ENCODE measurements around the gene TPSB2.
"Not testable (repeated sequence)": the region's sequence is repeated elsewhere in the genome, so short reads cannot be mapped to it uniquely, and the experiment has no call there.

TPSB2 gene

GRCh38 chr16:1269418-1269817 lies 39.4 kb upstream of the TPSB2 start:
- not testable (repeated sequence) for DNase-seq; H3K18ac ChIP-seq (ENCODE audit: low read depth in 1 of 2, low read length in 2 of 2); H4K8ac ChIP-seq (ENCODE audit: low read length); H2BK15ac ChIP-seq (ENCODE audit: low read depth, poor library complexity, severe bottlenecking); H3K9me3 ChIP-seq (ENCODE audit: control insufficient read depth, low read length); H3K79me1 ChIP-seq (replicated peaks; ENCODE audit: low read length, poor library complexity, severe bottlenecking); H3K4me2 ChIP-seq (ENCODE audit: low read length, poor library complexity, severe bottlenecking); H3K27ac ChIP-seq (ENCODE audit: low read length, poor library complexity, severe bottlenecking); H3K4ac ChIP-seq (ENCODE audit: low read depth in 1 of 2, low read length in 2 of 2); H3K4me3 ChIP-seq (ENCODE audit: insufficient read depth in 1 of 2, low read depth in 1 of 2, low read length in 2 of 2); H3K9ac ChIP-seq (ENCODE audit: low read length); H2AFZ ChIP-seq (ENCODE audit: low read depth, low read length); H2BK120ac ChIP-seq (ENCODE audit: low read depth, low read length); H4K91ac ChIP-seq (ENCODE audit: low read length); H2BK5ac ChIP-seq (ENCODE audit: low read depth, low read length, poor library complexity, severe bottlenecking); H3K23ac ChIP-seq (ENCODE audit: low read length in 2 of 2); H2AK5ac ChIP-seq (ENCODE audit: low read length, severe bottlenecking); H3K36me3 ChIP-seq (ENCODE audit: control insufficient read depth in 1 of 2, insufficient read depth in 2 of 2, low read depth in 1 of 2, low read length in 2 of 2); H3K14ac ChIP-seq (ENCODE audit: low read length in 2 of 2); H2BK12ac ChIP-seq (ENCODE audit: low read length in 2 of 2)
- WGBS, result 85% methylated on average over 7 of the region's 7 CpGs
- Histone ChIP-seq H3K27me3 (ENCODE audit: control insufficient read depth in 1 of 2, insufficient read depth in 1 of 2, low read length in 2 of 2) (peaks cover 0 to 44% of the 10 kb centered on the region in 2 experiments), H3K4me1 (ENCODE audit: control insufficient read depth, insufficient read depth, low read depth, low read length) (peaks cover 14% of the 10 kb centered on the region)

GRCh38 chr16:1265826-1266225 lies 35.8 kb upstream of the TPSB2 start:
- H3K4me3 ChIP-seq (ENCODE audit: insufficient read depth in 1 of 2, low read depth in 1 of 2, low read length in 2 of 2), result no peak overlapping the region
- no peaks in the 10 kb centered on the region for H3K36me3 ChIP-seq (ENCODE audit: control insufficient read depth in 1 of 2, insufficient read depth in 2 of 2, low read depth in 1 of 2, low read length in 2 of 2)
- peaks cover 2% of the 10 kb centered on the region for H3K4me1 ChIP-seq (ENCODE audit: control insufficient read depth, insufficient read depth, low read depth, low read length)

GRCh38 chr16:1265090-1265630 lies 35.2 kb upstream of the TPSB2 start:
- no peaks in the 10 kb centered on the region for H3K79me1 ChIP-seq (replicated peaks; ENCODE audit: low read length, poor library complexity, severe bottlenecking)
- H3K4me2 ChIP-seq (ENCODE audit: low read length, poor library complexity, severe bottlenecking), result no peak overlapping the region
- no peak overlapping the region for H2AK5ac ChIP-seq (ENCODE audit: low read length, severe bottlenecking)
- no peak overlapping the region for H3K14ac ChIP-seq (ENCODE audit: low read length in 2 of 2)
- WGBS, result 89% methylated on average over 13 of the region's 13 CpGs
- H2BK5ac ChIP-seq (ENCODE audit: low read depth, low read length, poor library complexity, severe bottlenecking), result no peak overlapping the region
- H3K4me3 ChIP-seq (ENCODE audit: insufficient read depth in 1 of 2, low read depth in 1 of 2, low read length in 2 of 2), result no peak overlapping the region
- H3K4ac ChIP-seq (ENCODE audit: low read depth in 1 of 2, low read length in 2 of 2), result no peak overlapping the region
- no peaks in the 10 kb centered on the region for H3K36me3 ChIP-seq (ENCODE audit: control insufficient read depth in 1 of 2, insufficient read depth in 2 of 2, low read depth in 1 of 2, low read length in 2 of 2)
- H3K27me3 ChIP-seq (ENCODE audit: control insufficient read depth in 1 of 2, insufficient read depth in 1 of 2, low read length in 2 of 2), result peaks cover 15 to 48% of the 10 kb centered on the region in 2 experiments
- no peak overlapping the region for H2BK120ac ChIP-seq (ENCODE audit: low read depth, low read length)
- no peak overlapping the region for H2BK15ac ChIP-seq (ENCODE audit: low read depth, poor library complexity, severe bottlenecking)
- no peak overlapping the region for H4K91ac ChIP-seq (ENCODE audit: low read length)
- no peak for DNase-seq
- H3K23ac ChIP-seq (ENCODE audit: low read length in 2 of 2), result no peak overlapping the region
- no peak overlapping the region for H3K27ac ChIP-seq (ENCODE audit: low read length, poor library complexity, severe bottlenecking)
- H3K4me1 ChIP-seq (ENCODE audit: control insufficient read depth, insufficient read depth, low read depth, low read length), result peaks cover 2% of the 10 kb centered on the region
- no peaks in the 10 kb centered on the region for H3K9me3 ChIP-seq (ENCODE audit: control insufficient read depth, low read length)
- H2AFZ ChIP-seq (ENCODE audit: low read depth, low read length), result no peak overlapping the region
- H3K9ac ChIP-seq (ENCODE audit: low read length), result no peak overlapping the region
- no peak overlapping the region for H2BK12ac ChIP-seq (ENCODE audit: low read length in 2 of 2)
- H3K18ac ChIP-seq (ENCODE audit: low read depth in 1 of 2, low read length in 2 of 2), result no peak overlapping the region
- no peak overlapping the region for H4K8ac ChIP-seq (ENCODE audit: low read length)

More at GRCh38 chr16:1265826-1266225, 35.8 kb upstream of the TPSB2 start:
- Histone ChIP-seq H3K18ac (ENCODE audit: low read depth in 1 of 2, low read length in 2 of 2) (no peak overlapping the region), H2BK5ac (ENCODE audit: low read depth, low read length, poor library complexity, severe bottlenecking) (no peak overlapping the region), H3K9ac (ENCODE audit: low read length) (no peak overlapping the region), H4K8ac (ENCODE audit: low read length) (no peak overlapping the region), H3K27me3 (ENCODE audit: control insufficient read depth in 1 of 2, insufficient read depth in 1 of 2, low read length in 2 of 2) (peaks cover 9 to 45% of the 10 kb centered on the region in 2 experiments), H3K14ac (ENCODE audit: low read length in 2 of 2) (no peak overlapping the region), H3K79me1 (replicated peaks; ENCODE audit: low read length, poor library complexity, severe bottlenecking) (no peaks in the 10 kb centered on the region), H4K91ac (ENCODE audit: low read length) (no peak overlapping the region), H2AK5ac (ENCODE audit: low read length, severe bottlenecking) (no peak overlapping the region), H2BK15ac (ENCODE audit: low read depth, poor library complexity, severe bottlenecking) (no peak overlapping the region), H3K27ac (ENCODE audit: low read length, poor library complexity, severe bottlenecking) (no peak overlapping the region), H3K4ac (ENCODE audit: low read depth in 1 of 2, low read length in 2 of 2) (no peak overlapping the region), H2BK120ac (ENCODE audit: low read depth, low read length) (no peak overlapping the region), H3K4me2 (ENCODE audit: low read length, poor library complexity, severe bottlenecking) (no peak overlapping the region), H2BK12ac (ENCODE audit: low read length in 2 of 2) (no peak overlapping the region), H3K23ac (ENCODE audit: low read length in 2 of 2) (no peak overlapping the region), H2AFZ (ENCODE audit: low read depth, low read length) (no peak overlapping the region), H3K9me3 (ENCODE audit: control insufficient read depth, low read length) (no peaks in the 10 kb centered on the region)
- no peak for DNase-seq
- WGBS, result 88% methylated on average over 19 of the region's 19 CpGs

- Histone ChIP-seq H3K14ac (ENCODE audit: low read length in 2 of 2) (no peak overlapping the region), H2AFZ (ENCODE audit: low read depth, low read length) (no peak overlapping the region), H3K27me3 (ENCODE audit: control insufficient read depth in 1 of 2, insufficient read depth in 1 of 2, low read length in 2 of 2) (peaks cover 21 to 53% of the 10 kb centered on the region in 2 experiments), H4K91ac (ENCODE audit: low read length) (peak overlapping the region; percentile 49), H3K4ac (ENCODE audit: low read depth in 1 of 2, low read length in 2 of 2) (no peak overlapping the region), H3K27ac (ENCODE audit: low read length, poor library complexity, severe bottlenecking) (no peak overlapping the region), H3K4me2 (ENCODE audit: low read length, poor library complexity, severe bottlenecking) (no peak overlapping the region), H3K4me3 (ENCODE audit: insufficient read depth in 1 of 2, low read depth in 1 of 2, low read length in 2 of 2) (no peak overlapping the region), H3K9ac (ENCODE audit: low read length) (no peak overlapping the region), H3K79me1 (replicated peaks; ENCODE audit: low read length, poor library complexity, severe bottlenecking) (no peaks in the 10 kb centered on the region), H3K36me3 (ENCODE audit: control insufficient read depth in 1 of 2, insufficient read depth in 2 of 2, low read depth in 1 of 2, low read length in 2 of 2) (no peaks in the 10 kb centered on the region), H2BK5ac (ENCODE audit: low read depth, low read length, poor library complexity, severe bottlenecking) (no peak overlapping the region), H3K4me1 (ENCODE audit: control insufficient read depth, insufficient read depth, low read depth, low read length) (peaks cover 2% of the 10 kb centered on the region), H3K18ac (ENCODE audit: low read depth in 1 of 2, low read length in 2 of 2) (no peak overlapping the region), H2AK5ac (ENCODE audit: low read length, severe bottlenecking) (no peak overlapping the region), H2BK15ac (ENCODE audit: low read depth, poor library complexity, severe bottlenecking) (no peak overlapping the region), H3K9me3 (ENCODE audit: control insufficient read depth, low read length) (no peaks in the 10 kb centered on the region), H2BK120ac (ENCODE audit: low read depth, low read length) (no peak overlapping the region), H4K8ac (ENCODE audit: low read length) (no peak overlapping the region), H2BK12ac (ENCODE audit: low read length in 2 of 2) (no peak overlapping the region), H3K23ac (ENCODE audit: low read length in 2 of 2) (no peak overlapping the region)
- WGBS, result 92% methylated on average over 16 of the region's 16 CpGs
- DNase-seq, result no peak
Measured at GRCh38 chr16:1264345-1265089, 34.5 kb upstream of the TPSB2 start.

Measured in mesenchymal stem cell (in vitro differentiated cells and primary cell).